ENCODE measurements around the gene FBH1. TPM values are rescaled to one million over a fixed set of nuclear protein-coding genes. Genes with fewer than 3 reads are reported as not detected.

The FBH1 gene
- total and polyA plus RNA-seq, 10 of the 15 experiments (the other 5 are each of a cell fraction or from before 2014, with no cell fraction given): 6.1 to 67.6 (median 47.2) TPM

DNA sequence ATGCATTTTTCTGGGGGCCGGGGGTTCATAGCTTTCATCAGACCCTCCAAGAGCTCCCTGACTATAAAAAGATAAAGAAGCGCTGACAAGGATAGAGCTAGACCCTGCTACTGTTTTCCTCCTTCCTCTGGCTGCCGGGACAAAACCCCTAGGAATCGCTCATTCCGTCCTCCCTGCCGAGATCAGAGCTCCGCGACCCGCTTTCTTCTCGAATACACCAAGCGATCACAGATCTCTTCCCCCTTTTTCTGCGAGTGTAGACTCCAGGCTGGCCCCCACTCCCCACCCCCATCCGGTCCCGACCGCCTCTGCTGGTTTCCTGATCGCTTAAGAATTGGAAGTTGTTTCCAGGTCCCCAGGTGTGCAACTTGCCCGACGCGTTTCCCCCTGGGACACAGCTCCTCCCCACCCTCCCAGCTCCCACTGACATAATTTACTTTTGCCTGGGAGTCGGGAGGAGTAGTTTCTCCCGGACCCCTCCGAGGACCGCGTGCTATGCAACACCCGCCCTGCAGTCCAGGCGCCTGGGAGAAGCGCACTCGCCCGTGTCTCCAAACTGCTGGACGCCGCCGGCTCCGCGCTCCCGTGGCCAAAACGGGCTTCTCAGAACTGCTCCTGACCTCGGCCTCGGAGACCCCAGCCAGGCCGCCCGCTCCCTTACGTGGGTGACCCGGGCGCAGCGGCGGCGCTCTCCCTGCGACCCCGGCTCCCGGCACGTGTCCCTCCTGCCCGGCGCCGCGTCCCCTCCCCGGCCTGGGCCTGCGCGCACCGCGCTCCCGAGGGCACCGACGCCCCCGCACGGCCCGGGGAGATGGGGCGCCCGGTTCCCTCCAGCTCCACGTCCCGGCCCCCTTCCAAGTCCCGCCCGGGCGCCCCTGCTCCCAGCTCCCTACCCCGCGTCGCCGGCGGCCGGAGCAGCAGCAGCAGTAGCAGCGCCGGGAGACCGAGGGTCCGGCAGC, 86.7 kb downstream of the FBH1 start (continued):
- TF ChIP-seq EZH2 (IDR thresholded peaks at IDR 0.05; ENCODE audit: borderline replicate concordance, control insufficient read depth, low read depth, low read length) (no peak), NR2F1 (conservative IDR thresholded peaks at IDR 0.05) (peak; percentile 68), BCL11A (IDR thresholded peaks at IDR 0.05; ENCODE audit: low read depth, low read length) (no peak), NFXL1 (IDR thresholded peaks at IDR 0.05; ENCODE audit: borderline replicate concordance) (peak; percentile 65; the same call in 1 of the 2 replicates), LARP7 (IDR thresholded peaks at IDR 0.05) (peak; percentile 88), RUNX3 (IDR thresholded peaks at IDR 0.05; ENCODE audit: low read length) (no peak), IKZF1 (conservative IDR thresholded peaks at IDR 0.05) (peak; percentile 73), GATAD2B (conservative IDR thresholded peaks at IDR 0.05; ENCODE audit: low read depth) (peak; percentile 84), MTA3 (IDR thresholded peaks at IDR 0.05; ENCODE audit: borderline replicate concordance, low read length) (no peak), ZBED1 (IDR thresholded peaks at IDR 0.05; ENCODE audit: borderline replicate concordance) (no peak), EED (IDR thresholded peaks at IDR 0.05; ENCODE audit: low read depth) (peak; percentile 61), NR2C2 (IDR thresholded peaks at IDR 0.05; ENCODE audit: borderline replicate concordance, control insufficient read depth, insufficient read length, low read depth) (no peak), CBX3 (IDR thresholded peaks at IDR 0.05; ENCODE audit: borderline replicate concordance, low read depth) (no peak), TCF12 (IDR thresholded peaks at IDR 0.05; ENCODE audit: low read depth, low read length) (0 out of 2 replicates have a peak, but pooled peaks have one; percentile 5), MXI1 (IDR thresholded peaks at IDR 0.05; ENCODE audit: low read depth, low read length) (peak; percentile 44; the same call in 1 of the 2 replicates), DPF2 (IDR thresholded peaks at IDR 0.05) (no peak; the same call in none of the 2 replicates), EGR1 (IDR thresholded peaks at IDR 0.05; ENCODE audit: borderline replicate concordance in 1 of 2, low read depth in 2 of 2, low read length in 2 of 2) (peak in 1 of 2 experiments; percentile 81; a peak in 2 of 3 replicates), BHLHE40 (IDR thresholded peaks at IDR 0.05; ENCODE audit: borderline replicate concordance in 1 of 2, low read depth in 2 of 2, low read length in 1 of 2) (peak; percentile 45 to 94; a peak in 3 of 4 replicates)
- TF ChIP-seq, protein P1, sequence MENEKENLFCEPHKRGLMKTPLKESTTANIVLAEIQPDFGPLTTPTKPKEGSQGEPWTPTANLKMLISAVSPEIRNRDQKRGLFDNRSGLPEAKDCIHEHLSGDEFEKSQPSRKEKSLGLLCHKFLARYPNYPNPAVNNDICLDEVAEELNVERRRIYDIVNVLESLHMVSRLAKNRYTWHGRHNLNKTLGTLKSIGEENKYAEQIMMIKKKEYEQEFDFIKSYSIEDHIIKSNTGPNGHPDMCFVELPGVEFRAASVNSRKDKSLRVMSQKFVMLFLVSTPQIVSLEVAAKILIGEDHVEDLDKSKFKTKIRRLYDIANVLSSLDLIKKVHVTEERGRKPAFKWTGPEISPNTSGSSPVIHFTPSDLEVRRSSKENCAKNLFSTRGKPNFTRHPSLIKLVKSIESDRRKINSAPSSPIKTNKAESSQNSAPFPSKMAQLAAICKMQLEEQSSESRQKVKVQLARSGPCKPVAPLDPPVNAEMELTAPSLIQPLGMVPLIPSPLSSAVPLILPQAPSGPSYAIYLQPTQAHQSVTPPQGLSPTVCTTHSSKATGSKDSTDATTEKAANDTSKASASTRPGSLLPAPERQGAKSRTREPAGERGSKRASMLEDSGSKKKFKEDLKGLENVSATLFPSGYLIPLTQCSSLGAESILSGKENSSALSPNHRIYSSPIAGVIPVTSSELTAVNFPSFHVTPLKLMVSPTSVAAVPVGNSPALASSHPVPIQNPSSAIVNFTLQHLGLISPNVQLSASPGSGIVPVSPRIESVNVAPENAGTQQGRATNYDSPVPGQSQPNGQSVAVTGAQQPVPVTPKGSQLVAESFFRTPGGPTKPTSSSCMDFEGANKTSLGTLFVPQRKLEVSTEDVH (IDR thresholded peaks at IDR 0.05; ENCODE audit: low read depth, partially characterized antibody): no peak
- TF ChIP-seq, protein P2, sequence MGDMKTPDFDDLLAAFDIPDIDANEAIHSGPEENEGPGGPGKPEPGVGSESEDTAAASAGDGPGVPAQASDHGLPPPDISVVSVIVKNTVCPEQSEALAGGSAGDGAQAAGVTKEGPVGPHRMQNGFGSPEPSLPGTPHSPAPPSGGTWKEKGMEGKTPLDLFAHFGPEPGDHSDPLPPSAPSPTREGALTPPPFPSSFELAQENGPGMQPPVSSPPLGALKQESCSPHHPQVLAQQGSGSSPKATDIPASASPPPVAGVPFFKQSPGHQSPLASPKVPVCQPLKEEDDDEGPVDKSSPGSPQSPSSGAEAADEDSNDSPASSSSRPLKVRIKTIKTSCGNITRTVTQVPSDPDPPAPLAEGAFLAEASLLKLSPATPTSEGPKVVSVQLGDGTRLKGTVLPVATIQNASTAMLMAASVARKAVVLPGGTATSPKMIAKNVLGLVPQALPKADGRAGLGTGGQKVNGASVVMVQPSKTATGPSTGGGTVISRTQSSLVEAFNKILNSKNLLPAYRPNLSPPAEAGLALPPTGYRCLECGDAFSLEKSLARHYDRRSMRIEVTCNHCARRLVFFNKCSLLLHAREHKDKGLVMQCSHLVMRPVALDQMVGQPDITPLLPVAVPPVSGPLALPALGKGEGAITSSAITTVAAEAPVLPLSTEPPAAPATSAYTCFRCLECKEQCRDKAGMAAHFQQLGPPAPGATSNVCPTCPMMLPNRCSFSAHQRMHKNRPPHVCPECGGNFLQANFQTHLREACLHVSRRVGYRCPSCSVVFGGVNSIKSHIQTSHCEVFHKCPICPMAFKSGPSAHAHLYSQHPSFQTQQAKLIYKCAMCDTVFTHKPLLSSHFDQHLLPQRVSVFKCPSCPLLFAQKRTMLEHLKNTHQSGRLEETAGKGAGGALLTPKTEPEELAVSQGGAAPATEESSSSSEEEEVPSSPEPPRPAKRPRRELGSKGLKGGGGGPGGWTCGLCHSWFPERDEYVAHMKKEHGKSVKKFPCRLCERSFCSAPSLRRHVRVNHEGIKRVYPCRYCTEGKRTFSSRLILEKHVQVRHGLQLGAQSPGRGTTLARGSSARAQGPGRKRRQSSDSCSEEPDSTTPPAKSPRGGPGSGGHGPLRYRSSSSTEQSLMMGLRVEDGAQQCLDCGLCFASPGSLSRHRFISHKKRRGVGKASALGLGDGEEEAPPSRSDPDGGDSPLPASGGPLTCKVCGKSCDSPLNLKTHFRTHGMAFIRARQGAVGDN (IDR thresholded peaks at IDR 0.05): 0 out of 2 replicates have a peak, but pooled peaks have one; percentile 46
- TF ChIP-seq, protein P3, sequence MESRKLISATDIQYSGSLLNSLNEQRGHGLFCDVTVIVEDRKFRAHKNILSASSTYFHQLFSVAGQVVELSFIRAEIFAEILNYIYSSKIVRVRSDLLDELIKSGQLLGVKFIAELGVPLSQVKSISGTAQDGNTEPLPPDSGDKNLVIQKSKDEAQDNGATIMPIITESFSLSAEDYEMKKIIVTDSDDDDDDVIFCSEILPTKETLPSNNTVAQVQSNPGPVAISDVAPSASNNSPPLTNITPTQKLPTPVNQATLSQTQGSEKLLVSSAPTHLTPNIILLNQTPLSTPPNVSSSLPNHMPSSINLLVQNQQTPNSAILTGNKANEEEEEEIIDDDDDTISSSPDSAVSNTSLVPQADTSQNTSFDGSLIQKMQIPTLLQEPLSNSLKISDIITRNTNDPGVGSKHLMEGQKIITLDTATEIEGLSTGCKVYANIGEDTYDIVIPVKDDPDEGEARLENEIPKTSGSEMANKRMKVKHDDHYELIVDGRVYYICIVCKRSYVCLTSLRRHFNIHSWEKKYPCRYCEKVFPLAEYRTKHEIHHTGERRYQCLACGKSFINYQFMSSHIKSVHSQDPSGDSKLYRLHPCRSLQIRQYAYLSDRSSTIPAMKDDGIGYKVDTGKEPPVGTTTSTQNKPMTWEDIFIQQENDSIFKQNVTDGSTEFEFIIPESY (IDR thresholded peaks at IDR 0.05): no peak

Measured in GM12878 (cell line).